ENCODE results near the gene GDF15.
"Not testable (repeated sequence)": the region's sequence is repeated elsewhere in the genome, so short reads cannot be mapped to it uniquely, and the experiment has no call there.

DNA sequence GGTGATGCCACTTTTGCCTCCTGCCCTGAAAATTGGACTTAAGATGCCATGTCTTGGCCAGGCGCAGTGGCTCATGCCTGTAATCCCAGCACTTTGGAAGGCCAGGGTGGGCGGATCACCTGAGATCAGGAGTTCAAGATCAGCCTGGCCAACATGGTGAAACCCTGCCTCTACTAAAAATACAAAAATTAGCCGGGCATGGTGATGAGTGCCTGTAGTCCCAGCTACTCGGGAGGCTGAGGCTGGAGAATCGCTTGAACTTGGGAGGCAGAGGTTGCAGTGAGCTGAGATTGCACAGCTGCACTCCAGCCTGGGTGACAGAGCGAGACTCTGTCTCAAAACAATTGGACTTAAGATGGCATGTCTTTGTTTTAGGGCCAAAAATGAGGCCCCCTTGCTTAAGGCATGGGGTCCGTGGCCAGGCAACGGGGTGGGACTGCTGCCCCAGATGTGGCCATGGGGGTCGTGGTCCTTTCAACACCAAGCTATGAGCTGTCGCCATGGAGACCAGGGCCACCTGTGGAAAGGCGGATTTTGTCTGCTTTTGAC is 21.6 kb upstream of the GDF15 start:
- TF ChIP-seq HDGF (IDR thresholded peaks at IDR 0.05; ENCODE audit: borderline replicate concordance); LEF1 (IDR thresholded peaks at IDR 0.05; ENCODE audit: borderline replicate concordance); ARNT (IDR thresholded peaks at IDR 0.05); ELF4 (IDR thresholded peaks at IDR 0.05); FOXM1 (IDR thresholded peaks at IDR 0.05; ENCODE audit: borderline replicate concordance); SP1 (IDR thresholded peaks at IDR 0.05); SUZ12 (IDR thresholded peaks at IDR 0.05); PKNOX1 (IDR thresholded peaks at IDR 0.05); BHLHE40 (IDR thresholded peaks at IDR 0.05; ENCODE audit: borderline replicate concordance); FOXA1 (IDR thresholded peaks at IDR 0.05); FOXK2 (IDR thresholded peaks at IDR 0.05); L3MBTL2 (conservative IDR thresholded peaks at IDR 0.05); CTBP1 (IDR thresholded peaks at IDR 0.05; ENCODE audit: borderline replicate concordance): not testable (repeated sequence)
